Endothelial cell of umbilical vein (primary cell): ENCODE measurements around the gene CBX4. TPM values are rescaled to one million over a fixed set of nuclear protein-coding genes. Genes with fewer than 3 reads are reported as not detected.
A peak's percentile ranks its signal among the peaks of the same experiment; 100 is the strongest.

Source experiments
- BruUV-seq: library from RNA; stranded (reverse); fragments of 400-500 nt; replicated peaks from 2 replicates; lab custom pipeline; 2021; lab: Mats Ljungman, UMichigan
- CTCF ChIA-PET: fragments of 300-600, 350-600 bp; sonication (Branson Sonifier 250); formaldehyde crosslinking; loops from one replicate; lab custom pipeline; 2021; ENCODE audit warnings: antibody characterized with exemption, inconsistent platforms; lab: Charles Lee
- POLR2A ChIA-PET: fragments of 300-600, 350-600 bp; sonication (Branson Sonifier 250); formaldehyde crosslinking; loops from one replicate; lab custom pipeline; 2021; ENCODE audit warnings: antibody characterized with exemption, inconsistent platforms; lab: Charles Lee
- DNase-seq: peaks from one replicate; pipeline ENCODE4 v3.0.0-alpha.2; 2011; ENCODE audit warnings: low read depth, low spot score
- FAIRE-seq: peaks from 2 replicates; lab custom pipeline; 2011; peaks lifted over from hg19 to GRCh38; lab: Jason Lieb, UNC
- H2AFZ ChIP-seq: 2 replicates; pipeline ENCODE4 v1.6.0; 2012; ENCODE audit warnings: low read depth, low read length, control low read depth, inconsistent platforms
- H3K27ac ChIP-seq: 2 replicates; pipeline ENCODE4 v1.5.1; 2011; ENCODE audit warnings: low read depth, mild to moderate bottlenecking, control low read depth, low read length, moderate library complexity; ENCODE audit not compliant: insufficient read depth
- H3K27me3 ChIP-seq, 2 experiments: 2 replicates each; pipeline versions ENCODE4 v1.6.0 to v1.6.1; 2011; ENCODE audit warnings: low read length in 2 of 2, mixed read lengths in 1 of 2; ENCODE audit not compliant: control insufficient read depth in 2 of 2, insufficient read depth in 2 of 2
- H3K36me3 ChIP-seq, 2 experiments: 2 replicates in 1 of 2; 3 replicates in 1 of 2; pipeline ENCODE4 v1.5.1; 2011; ENCODE audit warnings: low read length in 2 of 2, mild to moderate bottlenecking in 1 of 2, moderate library complexity in 1 of 2; ENCODE audit not compliant: control insufficient read depth in 2 of 2, insufficient read depth in 2 of 2; ENCODE audit errors: extremely low read depth in 1 of 2
- H3K4me1 ChIP-seq: 3 replicates; pipeline ENCODE4 v1.5.1; 2011; ENCODE audit warnings: mild to moderate bottlenecking, low read length; ENCODE audit not compliant: control insufficient read depth, insufficient read depth; ENCODE audit errors: extremely low read depth
- H3K4me2 ChIP-seq: 2 replicates; pipeline ENCODE4 v1.6.1; 2011; ENCODE audit warnings: low read length, control low read depth, mixed read lengths; ENCODE audit not compliant: insufficient read depth
- H3K4me3 ChIP-seq, 3 experiments: fragments of 200-600 bp in 1 of 3; sonication (generic), shearing (Covaris generic) in 1 of 3; replicated peaks in 1 of 3; 2 replicates each; pipeline ENCODE4 v1.5.1; 2011 to 2016; ENCODE audit warnings: control low read depth in 3 of 3, low read length in 3 of 3, mild to moderate bottlenecking in 2 of 3, inconsistent platforms in 1 of 3, low read depth in 1 of 3, moderate library complexity in 1 of 3; ENCODE audit not compliant: insufficient read depth in 1 of 3
- H3K79me2 ChIP-seq: 2 replicates; pipeline ENCODE4 v1.6.0; 2012; ENCODE audit warnings: low read length, inconsistent platforms; ENCODE audit not compliant: control insufficient read depth, insufficient read depth
- H3K9ac ChIP-seq: replicated peaks from 2 replicates; pipeline ENCODE3; 2011; ENCODE audit warnings: low read length, control low read depth; ENCODE audit not compliant: insufficient read depth; ENCODE audit errors: extremely low read depth
- H3K9me1 ChIP-seq: replicated peaks from 3 replicates; pipeline ENCODE4 v1.6.0; 2011; ENCODE audit warnings: mild to moderate bottlenecking, low read length; ENCODE audit not compliant: control insufficient read depth, insufficient read depth; ENCODE audit errors: extremely low read depth
- H3K9me3 ChIP-seq: replicated peaks from 2 replicates; pipeline ENCODE4 v1.5.1; 2012; ENCODE audit warnings: low read length, inconsistent platforms; ENCODE audit not compliant: control insufficient read depth, insufficient read depth
- H4K20me1 ChIP-seq: replicated peaks from 2 replicates; pipeline ENCODE3; 2011; ENCODE audit warnings: mild to moderate bottlenecking, low read length; ENCODE audit not compliant: control insufficient read depth, insufficient read depth; ENCODE audit errors: extremely low read depth
- CTCF ChIP-seq, 2 donors: IDR thresholded peaks; 1 replicate in 1 of 2; 2 replicates in 1 of 2; pipeline ENCODE4 v1.5.1; 2011; ENCODE audit warnings: low read length in 2 of 2, mild to moderate bottlenecking in 2 of 2, moderate library complexity in 2 of 2, control low read depth in 1 of 2, inconsistent platforms in 1 of 2, low read depth in 1 of 2; ENCODE audit not compliant: insufficient read depth in 1 of 2; ENCODE audit errors: extremely low read depth in 1 of 2
- EZH2 ChIP-seq: IDR thresholded peaks from 2 replicates; pipeline ENCODE4 v1.6.1; 2012; ENCODE audit warnings: borderline replicate concordance, low read depth, mild to moderate bottlenecking, moderate library complexity, low read length, inconsistent platforms; ENCODE audit not compliant: severe bottlenecking
- FOS ChIP-seq: IDR thresholded peaks from 2 replicates; pipeline ENCODE4 v1.6.1; 2011; ENCODE audit warnings: mild to moderate bottlenecking, low read length, moderate library complexity, borderline replicate concordance; ENCODE audit not compliant: insufficient read depth
- GATA2 ChIP-seq: IDR thresholded peaks from 2 replicates; pipeline ENCODE4 v1.7.0; 2011; ENCODE audit warnings: low read depth, mild to moderate bottlenecking, moderate library complexity, mixed read lengths, low read length; ENCODE audit not compliant: insufficient read length, insufficient read depth
- JUN ChIP-seq: IDR thresholded peaks from 2 replicates; pipeline ENCODE4 v1.6.1; 2011; ENCODE audit warnings: borderline replicate concordance, low read depth; ENCODE audit not compliant: insufficient read length, insufficient read depth
- MAX ChIP-seq: IDR thresholded peaks from 2 replicates; pipeline ENCODE4 v1.6.1; 2011; ENCODE audit not compliant: insufficient read depth, insufficient read length
- MYC ChIP-seq: IDR thresholded peaks from one replicate; pipeline ENCODE4 v1.6.1; 2011; ENCODE audit warnings: mild to moderate bottlenecking, low read depth, low read length
- POLR2A ChIP-seq: IDR thresholded peaks from 2 replicates; pipeline ENCODE4 v1.6.1; 2012; ENCODE audit warnings: low read depth, mild to moderate bottlenecking, control low read depth, low read length
- POLR2AphosphoS5 ChIP-seq: IDR thresholded peaks from 2 replicates; pipeline ENCODE4 v1.6.1; 2012; ENCODE audit warnings: low read depth, mild to moderate bottlenecking, control low read depth, low read length, moderate library complexity; ENCODE audit not compliant: insufficient read depth
- dilution Hi-C: fragments of 300-500 bp; cut with MboI; formaldehyde crosslinking; loops from one replicate; pipeline ENCODE4 v1.15.0; 2019; ENCODE audit warnings: low sequenced_read_pairs; ENCODE audit not compliant: extremely low pct_ligation_motif_present
- intact Hi-C: fragments of 100-400 bp; cut with micrococcal nuclease; formaldehyde crosslinking; loops from one replicate; pipeline ENCODE4 v1.10.0; 2022
- polyA plus RNA-seq, 4 experiments: library from polyadenylated mRNA; depleted of rRNA in 3 of 4; stranded (reverse) in 3 of 4; unstranded in 1 of 4; fragments of >200 nt; gene quantifications; 2 replicates each; pipeline versions ENCODE4 v1.2.1 to v1.2.3, GENCODE V29; 2011 to 2012; ENCODE audit warnings: missing spikeins in 1 of 4
- total RNA-seq: library from RNA; stranded (reverse); gene quantifications from 2 replicates; pipeline ENCODE4 v1.2.3, GENCODE V29; 2021

CBX4 gene
- total and polyA plus RNA-seq, 2 donors (not counting 3 experiments of a cell fraction or from before 2014, with no cell fraction given): 7.0 to 12.3 TPM

DNA sequence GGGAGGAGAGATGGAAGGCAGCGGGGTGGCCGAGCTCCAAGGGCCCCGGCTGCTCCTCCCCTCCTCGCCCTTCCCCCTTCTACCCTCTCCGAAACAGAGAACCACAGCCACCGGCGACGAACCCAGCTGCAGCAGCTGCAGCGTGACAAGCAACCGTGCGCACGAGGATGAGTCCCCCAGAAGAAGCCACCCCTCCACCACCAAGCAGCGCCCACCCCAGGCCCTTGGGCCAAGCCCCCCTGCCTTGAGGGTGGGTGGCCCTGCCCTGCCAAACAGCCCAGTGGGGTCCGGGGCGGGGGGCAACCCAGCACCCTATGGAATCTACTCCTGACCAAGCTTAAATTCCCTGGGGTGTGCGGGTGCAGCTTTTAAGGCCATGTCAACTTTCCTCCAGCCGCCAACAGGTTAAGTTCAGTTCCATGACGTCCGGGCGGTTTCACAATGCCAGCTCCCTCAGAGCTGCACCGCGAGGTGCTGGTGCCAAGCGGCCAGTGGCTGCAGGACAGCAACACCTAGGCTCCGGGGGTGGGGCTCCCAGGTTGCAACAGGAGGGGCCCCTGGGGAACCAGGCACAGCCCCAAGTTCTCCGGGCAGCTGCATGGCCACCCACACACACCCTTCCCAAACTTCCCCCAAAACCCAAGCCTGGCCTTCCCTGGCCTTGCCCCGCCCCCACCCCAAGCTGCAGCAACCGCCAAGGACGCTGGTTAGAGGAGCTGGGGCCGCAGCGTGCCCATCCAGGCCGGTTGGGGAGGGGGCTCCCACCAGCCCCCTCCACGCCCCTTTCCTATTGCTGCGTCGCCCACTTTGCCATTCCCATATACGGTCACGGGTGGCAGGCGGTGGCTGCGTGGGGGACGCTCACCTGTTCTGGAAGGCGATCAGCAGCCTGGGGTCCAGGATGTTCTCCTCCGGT lies 2.0 kb downstream of the CBX4 start:
- Histone ChIP-seq H3K27me3 (peaks cover 20 to 26% of the 10 kb centered on the region in 2 experiments), H3K9ac (no peak overlapping the region), H3K4me2 (peak overlapping the region; percentile 83), H4K20me1 (no peaks in the 10 kb centered on the region), H3K27ac (no peak overlapping the region), H3K9me3 (no peaks in the 10 kb centered on the region), H3K4me1 (peaks cover 7% of the 10 kb centered on the region), H3K79me2 (no peaks in the 10 kb centered on the region), H2AFZ (no peak overlapping the region), H3K4me3 (peak overlapping the region in 2 of 3 experiments; percentile 71 to 89), H3K9me1 (no peaks in the 10 kb centered on the region), H3K36me3 (peaks cover 0 to 3% of the 10 kb centered on the region in 2 experiments)
- FAIRE-seq (no peak), DNase-seq (no peak)
- BruUV-seq: no TSS peak
- TF ChIP-seq JUN (no peak), CTCF (IDR thresholded peaks at IDR 0.05; ENCODE audit: extremely low read depth in 1 of 2, insufficient read depth in 1 of 2, low read depth in 1 of 2, low read length in 2 of 2) (no peak), MYC (no peak), POLR2A (no peak), GATA2 (no peak), FOS (no peak), POLR2AphosphoS5 (no peak), MAX (no peak), EZH2 (no peak)
- POLR2A ChIA-PET: no interaction called here
- CTCF ChIA-PET: interaction anchor here (0.9 to 1.8 kb wide), 3 partner anchors 8 to 48 kb away, joined by 5 to 6 read pairs (median 5); no protein-coding TSS in a partner anchor
- intact Hi-C loops: no loop called here
- dilution Hi-C loops: no loop called here
